HL-60 (cell line): ENCODE results near the gene SPDEF.

Experiments
- DNase-seq, 2 experiments: peaks; one replicate each; pipeline ENCODE4 v3.0.0-alpha.2; 2010 to 2020; ENCODE audit warnings: low read depth in 1 of 2, low spot score in 1 of 2
- H3K27ac ChIP-seq: fragments of 250-450 bp; sonication (Bioruptor Pico); replicated peaks from 2 replicates; pipeline ENCODE4 v1.5.1; 2020; ENCODE audit warnings: mild to moderate bottlenecking, moderate library complexity
- H3K27me3 ChIP-seq: fragments of 250-450 bp; sonication (Bioruptor Pico); 2 replicates; pipeline ENCODE4 v1.5.1; 2021; ENCODE audit warnings: mild to moderate bottlenecking, moderate library complexity; ENCODE audit not compliant: insufficient read depth, poor library complexity, severe bottlenecking
- H3K4me3 ChIP-seq: replicated peaks from 2 replicates; pipeline ENCODE4 v1.5.1; 2011; ENCODE audit warnings: mild to moderate bottlenecking, control low read depth, low read length; ENCODE audit not compliant: insufficient read depth
- CTCF ChIP-seq: IDR thresholded peaks from one replicate; pipeline ENCODE4 v1.5.1; 2011; ENCODE audit warnings: low read length, control low read depth, inconsistent platforms; ENCODE audit not compliant: insufficient read depth
- GABPA ChIP-seq: IDR thresholded peaks from 2 replicates; pipeline ENCODE4 v1.6.1; 2012; ENCODE audit warnings: low read depth
- POLR2AphosphoS5 ChIP-seq: IDR thresholded peaks from 2 replicates; pipeline ENCODE4 v1.6.1; 2012; ENCODE audit warnings: low read depth
- REST ChIP-seq: IDR thresholded peaks from 2 replicates; pipeline ENCODE4 v1.6.1; 2012; ENCODE audit warnings: low read depth; ENCODE audit not compliant: insufficient replicate concordance
- SPI1 ChIP-seq: IDR thresholded peaks from 2 replicates; pipeline ENCODE4 v1.6.1; 2012; ENCODE audit warnings: low read depth, mild to moderate bottlenecking, borderline replicate concordance

SPDEF gene

GRCh38 chr6:34513646-34514045 lies 42.5 kb downstream of the SPDEF start:
- H3K4me3 ChIP-seq: no peak overlapping the region
- TF ChIP-seq REST (no peak), POLR2AphosphoS5 (no peak), CTCF (no peak), SPI1 (no peak), GABPA (no peak)
- H3K27me3 ChIP-seq: peaks cover 5% of the 10 kb centered on the region
- DNase-seq: no peak
- H3K27ac ChIP-seq: no peak overlapping the region

- H3K27ac ChIP-seq: no peak overlapping the region
- H3K27me3 ChIP-seq: peaks cover 5% of the 10 kb centered on the region
- no peak overlapping the region for H3K4me3 ChIP-seq
- DNase-seq: no peak
- TF ChIP-seq POLR2AphosphoS5 (no peak), REST (no peak), SPI1 (no peak), GABPA (no peak), CTCF (no peak)
These were observed 43.4 kb downstream of the SPDEF start for GRCh38 chr6:34512738-34513115.

- H3K27me3 ChIP-seq: peaks cover 5% of the 10 kb centered on the region
- no peak overlapping the region for H3K4me3 ChIP-seq
- no peak for DNase-seq
- TF ChIP-seq POLR2AphosphoS5 (no peak), SPI1 (no peak), REST (no peak), CTCF (no peak), GABPA (no peak)
- H3K27ac ChIP-seq: no peak overlapping the region
These were observed 44.0 kb downstream of the SPDEF start for GRCh38 chr6:34511915-34512737.
